ENCODE measurements around the gene FERMT1. TPM values are rescaled to one million over a fixed set of nuclear protein-coding genes. Genes with fewer than 3 reads are reported as not detected.

The FERMT1 gene
- total and polyA plus RNA-seq, 2 donors (not counting 1 experiment from before 2014, with no cell fraction given) = not detected

- intact Hi-C loops (cut with micrococcal nuclease) = no loop called here
Measured at GRCh38 chr20:6048391-6048790, 74.4 kb downstream of the FERMT1 start.

DNA sequence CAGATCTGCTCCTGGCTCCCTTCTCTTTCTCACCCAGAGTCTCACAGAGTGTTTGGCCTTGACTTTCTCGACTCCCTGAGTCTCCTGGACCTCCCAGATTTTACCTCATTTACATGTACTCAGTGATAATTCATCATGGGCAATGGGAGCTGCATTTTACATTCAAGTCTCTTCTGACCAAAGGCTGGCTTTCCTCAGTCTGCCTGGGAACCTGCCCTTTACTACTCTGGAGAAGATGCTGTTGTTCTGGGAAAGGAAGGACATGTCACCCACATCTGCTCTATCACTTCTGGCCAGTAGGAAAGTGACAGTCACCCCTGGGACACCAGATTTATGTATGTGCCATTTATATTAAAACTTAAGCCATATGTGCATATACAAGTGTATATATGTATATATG, 76.4 kb downstream of the FERMT1 start:
- Histone ChIP-seq H3K9ac (ENCODE audit: low read length) (no peak overlapping the region), H3K4me2 (replicated peaks; ENCODE audit: low read depth, low read length, poor library complexity, severe bottlenecking) (no peak overlapping the region), H3K4me3 (ENCODE audit: control extremely low read depth in 1 of 5, extremely low read depth in 1 of 5, insufficient read depth in 1 of 5, low read depth in 2 of 5, low read length in 4 of 5) (no peak overlapping the region), H4K20me1 (ENCODE audit: control insufficient read depth, insufficient read depth, low read length, poor library complexity, severe bottlenecking) (no peaks in the 10 kb centered on the region), H3K27ac (ENCODE audit: low read length in 2 of 2) (no peak overlapping the region), H3K27me3 (replicated peaks in 1 of 4; ENCODE audit: control extremely low read depth in 1 of 4, control insufficient read depth in 3 of 4, insufficient read depth in 4 of 4, low read length in 3 of 4) (peaks cover 0 to 9% (median 4%) of the 10 kb centered on the region in 4 experiments), H3K4me1 (ENCODE audit: control insufficient read depth in 2 of 2, insufficient read depth in 2 of 2, low read length in 2 of 2) (no peaks in the 10 kb centered on the region), H3K9me3 (ENCODE audit: control extremely low read depth in 1 of 3, control insufficient read depth in 2 of 3, insufficient read depth in 1 of 3, low read length in 2 of 3) (peaks cover 0 to 1% (median 0%) of the 10 kb centered on the region in 3 donors), H2AFZ (ENCODE audit: insufficient read depth, low read depth, low read length, poor library complexity, severe bottlenecking) (no peak overlapping the region), H3K36me3 (replicated peaks in 1 of 2; ENCODE audit: control extremely low read depth in 1 of 2, control insufficient read depth in 1 of 2, extremely low read depth in 1 of 2, insufficient read depth in 2 of 2, low read length in 1 of 2) (no peaks in the 10 kb centered on the region), H3K79me2 (ENCODE audit: control insufficient read depth, insufficient read depth, low read length) (no peaks in the 10 kb centered on the region)
- ChIA-PET CTCF (no interaction called here), POLR2A (no interaction called here)
- ATAC-seq (ENCODE audit: low read depth) (no peak), DNase-seq (no peak)
- peaks cover 10% of the 10 kb centered on the region for H3K27me3 Mint-ChIP-seq
- TF ChIP-seq EZH2 (IDR thresholded peaks at IDR 0.05; ENCODE audit: borderline replicate concordance, insufficient read depth, low read depth, low read length, poor library complexity, severe bottlenecking) (no peak), CTCF (IDR thresholded peaks at IDR 0.05) (no peak)
- H3K4me1 Mint-ChIP-seq = no peaks in the 10 kb centered on the region
- H3K27ac Mint-ChIP-seq = no peak overlapping the region
- H3K9me3 Mint-ChIP-seq (ENCODE audit: insufficient read depth) = no peaks in the 10 kb centered on the region
- WGBS (ENCODE audit: insufficient coverage) = 75% methylated on average over 1 of the region's 1 CpG
- no peak overlapping the region for H3K4me3 Mint-ChIP-seq
- intact Hi-C loops (cut with micrococcal nuclease) = no loop called here

More at GRCh38 chr20:6048391-6048790, 74.4 kb downstream of the FERMT1 start:
- Histone ChIP-seq H2AFZ (ENCODE audit: insufficient read depth, low read depth, low read length, poor library complexity, severe bottlenecking) (no peak overlapping the region), H3K4me2 (replicated peaks; ENCODE audit: low read depth, low read length, poor library complexity, severe bottlenecking) (no peak overlapping the region), H3K79me2 (ENCODE audit: control insufficient read depth, insufficient read depth, low read length) (no peaks in the 10 kb centered on the region), H3K36me3 (replicated peaks in 1 of 2; ENCODE audit: control extremely low read depth in 1 of 2, control insufficient read depth in 1 of 2, extremely low read depth in 1 of 2, insufficient read depth in 2 of 2, low read length in 1 of 2) (no peaks in the 10 kb centered on the region), H3K27ac (ENCODE audit: low read length in 2 of 2) (no peak overlapping the region), H3K4me3 (ENCODE audit: control extremely low read depth in 1 of 5, extremely low read depth in 1 of 5, insufficient read depth in 1 of 5, low read depth in 2 of 5, low read length in 4 of 5) (no peak overlapping the region), H3K9ac (ENCODE audit: low read length) (no peak overlapping the region), H4K20me1 (ENCODE audit: control insufficient read depth, insufficient read depth, low read length, poor library complexity, severe bottlenecking) (no peaks in the 10 kb centered on the region), H3K9me3 (ENCODE audit: control extremely low read depth in 1 of 3, control insufficient read depth in 2 of 3, insufficient read depth in 1 of 3, low read length in 2 of 3) (no peaks in the 10 kb centered on the region), H3K4me1 (ENCODE audit: control insufficient read depth in 2 of 2, insufficient read depth in 2 of 2, low read length in 2 of 2) (peaks cover 5 to 10% of the 10 kb centered on the region in 2 donors), H3K27me3 (replicated peaks in 1 of 4; ENCODE audit: control extremely low read depth in 1 of 4, control insufficient read depth in 3 of 4, insufficient read depth in 4 of 4, low read length in 3 of 4) (peaks cover 0 to 18% (median 6%) of the 10 kb centered on the region in 4 experiments)
- CTCF ChIA-PET = no interaction called here
- POLR2A ChIA-PET = no interaction called here
- H3K4me1 Mint-ChIP-seq = peaks cover 4% of the 10 kb centered on the region
- no peak for ATAC-seq (ENCODE audit: low read depth)
- no peaks in the 10 kb centered on the region for H3K9me3 Mint-ChIP-seq (ENCODE audit: insufficient read depth)
- DNase-seq = no peak
- H3K27me3 Mint-ChIP-seq = peaks cover 16% of the 10 kb centered on the region
- 78% methylated on average over 3 of the region's 3 CpGs for WGBS (ENCODE audit: insufficient coverage)
- no peak overlapping the region for H3K4me3 Mint-ChIP-seq
- no peak for TF ChIP-seq CTCF (IDR thresholded peaks at IDR 0.05)
- TF ChIP-seq EZH2 (IDR thresholded peaks at IDR 0.05; ENCODE audit: borderline replicate concordance, insufficient read depth, low read depth, low read length, poor library complexity, severe bottlenecking) = no peak
- H3K27ac Mint-ChIP-seq = no peak overlapping the region

Data from B cell (primary cell).